ENCODE data around the gene STEAP3.

GRCh38 chr2:119246884-119247843 lies 23.5 kb downstream of the STEAP3 start:
- TF ChIP-seq CTCF (IDR thresholded peaks at IDR 0.05 in 2 of 3, conservative IDR thresholded peaks at IDR 0.05 in 1 of 3; ENCODE audit: borderline replicate concordance in 1 of 3, insufficient read depth in 1 of 3, low read depth in 2 of 3, low read length in 2 of 3) (no peak), POLR2A (IDR thresholded peaks at IDR 0.05; ENCODE audit: borderline replicate concordance, extremely low read depth, insufficient read depth, insufficient read length) (no peak)

Measured in HCT116 (cell line).